Activated CD8-positive, alpha-beta T cell treated with anti-CD3 and anti-CD28 coated beads for 36 hours (primary cell): ENCODE measurements around the gene LRRC8E. TPM values are rescaled to one million over a fixed set of nuclear protein-coding genes. Genes with fewer than 3 reads are reported as not detected.
A peak's percentile ranks its signal among the peaks of the same experiment; 100 is the strongest.

Experiments used
- ATAC-seq: fragments of 200-7000 bp; cut with Tn5 transposase; one replicate; pipeline ENCODE4 v1.10.0; 2021; ENCODE audit warnings: mild to moderate bottlenecking, moderate library complexity
- CTCF ChIA-PET: fragments of 350-600 bp; sonication (Branson Sonifier 250); formaldehyde crosslinking; loops from one replicate; lab custom pipeline; 2021; ENCODE audit warnings: antibody characterized with exemption; lab: Charles Lee
- POLR2A ChIA-PET: fragments of 350-600 bp; sonication (Branson Sonifier 250); formaldehyde crosslinking; loops from one replicate; lab custom pipeline; 2021; ENCODE audit warnings: antibody characterized with exemption; lab: Charles Lee
- DNase-seq: peaks from one replicate; pipeline ENCODE4 v3.0.0-alpha.2; 2020
- H3K27ac Mint-ChIP-seq: one replicate; pipeline ENCODE4 v1.8.0; 2021; ENCODE audit warnings: mild to moderate bottlenecking, mixed read lengths
- H3K27me3 Mint-ChIP-seq: one replicate; pipeline ENCODE4 v1.8.0; 2021; ENCODE audit warnings: mixed read lengths
- H3K36me3 Mint-ChIP-seq: one replicate; pipeline ENCODE4 v1.8.0; 2021; ENCODE audit warnings: low read depth, mixed read lengths
- H3K4me1 Mint-ChIP-seq: one replicate; pipeline ENCODE4 v1.8.0; 2021; ENCODE audit warnings: low read depth, mixed read lengths
- H3K4me3 Mint-ChIP-seq: one replicate; pipeline ENCODE4 v1.8.0; 2021; ENCODE audit warnings: mild to moderate bottlenecking, moderate library complexity, mixed read lengths
- H3K9me3 Mint-ChIP-seq: one replicate; pipeline ENCODE4 v1.8.0; 2021; ENCODE audit warnings: mixed read lengths
- intact Hi-C: fragments of 100-400 bp; cut with micrococcal nuclease; formaldehyde crosslinking; loops from one replicate; pipeline ENCODE4 v1.10.0; 2022
- total RNA-seq, 2 experiments: library from RNA; stranded (reverse); gene quantifications; one replicate each; pipeline ENCODE4 v1.2.3, GENCODE V29; 2021
- TF ChIP-seq, protein P1 (sequence below): fragments of 200-600 bp; IDR thresholded peaks from one replicate; pipeline ENCODE4 v1.8.0; 2022; ENCODE audit warnings: antibody characterized with exemption, mild to moderate bottlenecking

Gene LRRC8E
- total RNA-seq, 2 experiments from 2014 or later: not detected

DNA sequence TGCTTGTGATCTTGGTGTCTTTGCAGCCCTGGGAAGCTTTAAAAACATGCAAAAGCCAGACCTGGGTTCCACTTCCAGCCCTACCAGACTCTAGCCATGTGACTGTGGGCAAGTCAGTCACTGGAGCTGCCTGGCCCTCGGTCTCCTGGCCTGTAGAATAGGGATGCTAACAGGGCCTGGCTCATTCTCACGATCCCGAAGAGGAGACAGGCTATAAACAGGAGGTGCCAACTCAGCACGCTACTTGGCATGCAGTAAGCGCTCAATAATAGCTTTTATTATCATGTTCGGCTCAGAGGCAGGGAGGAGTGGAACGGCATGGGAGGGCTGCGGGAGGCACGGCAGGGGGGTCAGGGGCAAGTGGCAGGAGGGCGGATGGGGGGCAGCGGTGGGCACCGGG, 35.9 kb downstream of the LRRC8E start:
- ATAC-seq (no peak), DNase-seq (no peak)
- H3K4me3 Mint-ChIP-seq: no peak overlapping the region
- intact Hi-C loops: loop anchor here (10.0 kb wide), 1 partner anchor 69 kb away; no protein-coding TSS in a partner anchor
- POLR2A ChIA-PET: interaction anchor here (0.9 to 4.8 kb wide), 3 partner anchors 19 to 55 kb away, joined by 3 to 38 read pairs (median 5); partner anchors contain the start of gene TIMM44
- TF ChIP-seq, protein P1, sequence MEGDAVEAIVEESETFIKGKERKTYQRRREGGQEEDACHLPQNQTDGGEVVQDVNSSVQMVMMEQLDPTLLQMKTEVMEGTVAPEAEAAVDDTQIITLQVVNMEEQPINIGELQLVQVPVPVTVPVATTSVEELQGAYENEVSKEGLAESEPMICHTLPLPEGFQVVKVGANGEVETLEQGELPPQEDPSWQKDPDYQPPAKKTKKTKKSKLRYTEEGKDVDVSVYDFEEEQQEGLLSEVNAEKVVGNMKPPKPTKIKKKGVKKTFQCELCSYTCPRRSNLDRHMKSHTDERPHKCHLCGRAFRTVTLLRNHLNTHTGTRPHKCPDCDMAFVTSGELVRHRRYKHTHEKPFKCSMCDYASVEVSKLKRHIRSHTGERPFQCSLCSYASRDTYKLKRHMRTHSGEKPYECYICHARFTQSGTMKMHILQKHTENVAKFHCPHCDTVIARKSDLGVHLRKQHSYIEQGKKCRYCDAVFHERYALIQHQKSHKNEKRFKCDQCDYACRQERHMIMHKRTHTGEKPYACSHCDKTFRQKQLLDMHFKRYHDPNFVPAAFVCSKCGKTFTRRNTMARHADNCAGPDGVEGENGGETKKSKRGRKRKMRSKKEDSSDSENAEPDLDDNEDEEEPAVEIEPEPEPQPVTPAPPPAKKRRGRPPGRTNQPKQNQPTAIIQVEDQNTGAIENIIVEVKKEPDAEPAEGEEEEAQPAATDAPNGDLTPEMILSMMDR: no peak
- no peak overlapping the region for H3K27ac Mint-ChIP-seq
- peaks cover 27% of the 10 kb centered on the region for H3K4me1 Mint-ChIP-seq
- peaks cover 12% of the 10 kb centered on the region for H3K36me3 Mint-ChIP-seq
- H3K27me3 Mint-ChIP-seq: peaks cover 4% of the 10 kb centered on the region
- CTCF ChIA-PET: interaction anchor here (1.1 to 1.4 kb wide), 2 partner anchors 72 to 356 kb away, joined by 3 read pairs; no protein-coding TSS in a partner anchor
- H3K9me3 Mint-ChIP-seq: no peaks in the 10 kb centered on the region

DNA sequence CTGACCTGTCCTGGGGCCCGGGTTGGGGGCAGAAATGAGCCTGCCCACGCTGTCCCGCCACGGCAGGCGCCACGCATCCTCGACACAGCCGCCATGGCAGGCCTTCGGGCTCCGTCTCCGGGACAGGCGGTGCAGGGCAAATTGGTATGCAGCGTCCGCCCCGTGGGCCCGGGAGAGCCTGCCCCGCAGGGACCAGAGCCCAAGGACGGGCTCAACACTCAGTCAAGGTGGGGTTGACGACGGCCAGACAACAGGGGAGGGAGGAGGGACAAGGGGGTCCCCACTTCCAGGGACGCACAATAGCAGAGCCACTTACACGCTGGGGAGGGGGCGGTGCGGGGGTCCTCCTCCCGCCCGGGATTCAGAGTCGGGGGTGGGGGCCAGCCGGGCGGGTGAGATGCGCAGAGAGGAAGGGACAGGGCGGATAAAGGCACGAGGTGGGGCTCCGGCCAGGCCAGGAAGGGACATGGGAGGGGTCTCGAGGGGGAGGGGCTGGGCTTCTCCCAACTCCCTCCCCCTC, 36.4 kb downstream of the LRRC8E start:
- ChIA-PET POLR2A (interaction anchor here (0.9 to 4.8 kb wide), 3 partner anchors 18 to 56 kb away, joined by 3 to 38 read pairs (median 5); partner anchors contain the start of gene TIMM44), CTCF (interaction anchor here (1.1 kb wide), 1 partner anchor 356 kb away, joined by 3 read pairs; no protein-coding TSS in a partner anchor)
- TF ChIP-seq, protein P1: no peak
- Mint-ChIP-seq H3K9me3 (no peaks in the 10 kb centered on the region), H3K27me3 (peaks cover 1% of the 10 kb centered on the region), H3K36me3 (peaks cover 12% of the 10 kb centered on the region), H3K27ac (no peak overlapping the region), H3K4me1 (peaks cover 23% of the 10 kb centered on the region), H3K4me3 (no peak overlapping the region)
- DNase-seq: no peak
- intact Hi-C loops: loop anchor here (10.0 kb wide), 1 partner anchor 70 kb away; no protein-coding TSS in a partner anchor
- ATAC-seq: no peak

DNA sequence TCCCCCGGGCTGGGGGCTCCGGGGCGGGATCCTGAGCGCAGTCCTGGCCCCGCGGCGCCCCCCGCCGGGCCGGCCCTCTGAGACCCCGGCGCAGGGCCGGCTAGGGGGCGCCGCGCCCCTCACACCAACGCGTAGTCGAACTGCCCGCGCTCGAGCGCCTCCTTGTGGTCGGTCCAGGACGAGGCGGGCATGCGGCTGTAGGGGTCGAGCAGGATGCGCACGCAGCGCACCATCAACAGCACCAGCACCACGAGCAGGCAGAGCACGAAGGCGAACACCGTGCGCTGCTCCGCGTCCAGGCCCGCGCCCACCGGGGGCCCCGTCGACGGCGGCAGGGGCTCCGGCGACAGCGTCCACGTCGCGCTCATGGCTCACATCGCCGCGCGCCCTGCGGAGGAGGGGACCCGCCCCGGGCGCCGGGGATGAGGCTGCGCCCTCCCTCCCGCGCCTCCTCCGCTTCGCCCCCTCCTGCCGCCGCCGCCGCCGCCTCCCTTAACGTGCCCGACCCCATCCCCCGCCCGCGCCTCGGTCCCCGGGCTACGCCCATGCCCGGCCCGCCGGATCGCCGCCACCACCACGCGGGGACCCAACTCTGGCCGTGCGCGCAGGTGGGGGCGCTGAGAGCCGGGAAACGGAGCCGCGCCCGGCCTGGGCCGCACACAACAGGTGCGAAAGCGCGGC, 37.0 kb downstream of the LRRC8E start:
- POLR2A ChIA-PET: interaction anchor here (1.8 to 7.7 kb wide), 2 partner anchors 8 to 17 kb away, joined by 12 to 81 read pairs; partner anchors contain the start of gene TIMM44

DNA sequence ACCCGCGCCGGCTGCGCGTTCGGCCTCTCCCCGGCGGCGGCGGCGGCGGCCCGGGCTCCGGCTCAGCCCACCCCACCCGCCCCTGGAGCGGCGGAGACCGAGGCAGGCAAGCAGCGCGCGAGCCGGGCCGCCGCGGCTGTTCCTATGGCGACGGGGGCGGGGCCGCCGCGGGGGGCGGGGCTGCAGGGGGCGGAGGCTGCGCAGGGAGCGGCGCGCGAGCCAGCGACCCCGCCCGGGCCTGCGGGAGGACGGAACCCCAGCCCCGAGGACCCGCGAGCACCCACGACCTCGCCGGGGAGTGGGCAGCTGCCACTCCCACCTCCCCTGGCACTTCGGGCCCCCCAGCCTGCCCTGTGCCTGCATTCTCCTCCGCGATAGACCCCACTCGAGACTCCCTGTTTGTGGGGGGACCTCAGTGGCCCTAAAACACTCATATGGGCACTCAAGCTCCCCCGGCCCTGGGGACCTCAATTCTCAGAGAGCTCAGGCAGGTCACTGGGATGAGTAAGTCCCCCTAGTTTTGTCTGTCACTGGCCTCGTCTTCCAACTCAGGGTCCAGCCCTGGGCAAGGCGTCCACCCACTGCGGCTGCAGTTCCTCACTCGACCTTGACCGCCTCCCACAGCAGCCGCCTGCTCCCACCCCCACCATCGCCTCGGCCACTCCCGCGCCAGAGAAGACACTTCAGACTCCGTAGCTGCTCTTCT, 37.9 kb downstream of the LRRC8E start, which contains the start of gene CTXN1:
TSS of gene CTXN1 (minus strand) at position 115 of the 706 bp plus-strand sequence. CDS start 597 bp downstream, outside the sequence.
- Mint-ChIP-seq H3K9me3 (no peaks in the 10 kb centered on the region), H3K27ac (no peak within 1 kb of the TSS), H3K27me3 (no peaks in the 10 kb centered on the region), H3K4me1 (peaks cover 16% of the 10 kb centered on the region), H3K4me3 (peak within 1 kb of the TSS; percentile 56), H3K36me3 (peaks cover 20% of the 10 kb centered on the region)
- CTCF ChIA-PET: interaction anchor here (0.9 kb wide), 1 partner anchor 22 kb away, joined by 3 read pairs; the partner anchor contains the start of gene MAP2K7
- TF ChIP-seq, protein P1: no peak
- DNase-seq (peak; percentile 78), ATAC-seq (peak; percentile 62)
- intact Hi-C loops: loop anchor here (10.0 kb wide), 1 partner anchor 71 kb away; no protein-coding TSS in a partner anchor
- POLR2A ChIA-PET: interaction anchor here (0.7 to 7.7 kb wide), 4 partner anchors 9 to 16 kb away, joined by 3 to 81 read pairs (median 8); partner anchors contain the start of gene TIMM44

More for the DNA sequence above, 37.0 kb downstream of the LRRC8E start:
- ATAC-seq: peak; percentile 47
- Mint-ChIP-seq H3K4me1 (peaks cover 19% of the 10 kb centered on the region), H3K9me3 (no peaks in the 10 kb centered on the region), H3K27me3 (no peaks in the 10 kb centered on the region), H3K27ac (no peak overlapping the region), H3K36me3 (peaks cover 13% of the 10 kb centered on the region), H3K4me3 (peak overlapping the region; percentile 56)
- CTCF ChIA-PET: no interaction called here
- intact Hi-C loops: loop anchor here (10.0 kb wide), 1 partner anchor 71 kb away; no protein-coding TSS in a partner anchor
- DNase-seq: peak; percentile 91
- TF ChIP-seq, protein P1: peak; percentile 95
